HepG2 (cell line): ENCODE measurements around the gene PPIP5K2. TPM values are rescaled to one million over a fixed set of nuclear protein-coding genes. Genes with fewer than 3 reads are reported as not detected.

ENCODE experiments used
- CCDC6 ChIP-seq: sonication (generic); formaldehyde crosslinking; IDR thresholded peaks from 2 replicates; pipeline ENCODE4 v1.8.1; 2022; ENCODE audit warnings: mild to moderate bottlenecking, missing genetic modification reagents, moderate library complexity
- FOXO4 ChIP-seq: sonication (generic); formaldehyde crosslinking; conservative IDR thresholded peaks from 2 replicates; pipeline ENCODE4 v1.8.1; 2023; ENCODE audit warnings: missing genetic modification reagents
- FUBP1 ChIP-seq: sonication (generic); formaldehyde crosslinking; IDR thresholded peaks from 2 replicates; pipeline ENCODE4 v1.5.1; 2020; ENCODE audit warnings: missing genetic modification reagents, mild to moderate bottlenecking, borderline replicate concordance
- HDAC6 ChIP-seq: fragments of 200-600 bp; sonication (generic); IDR thresholded peaks from 2 replicates; pipeline ENCODE4 v1.7.0; 2017; ENCODE audit warnings: mild to moderate bottlenecking, antibody characterized with exemption, low read length, low read depth
- HES4 ChIP-seq: sonication (generic); formaldehyde crosslinking; IDR thresholded peaks from 2 replicates; pipeline ENCODE4 v1.9.0; 2021; ENCODE audit warnings: mild to moderate bottlenecking, missing genetic modification reagents, borderline replicate concordance
- MTA1 ChIP-seq: sonication (generic); formaldehyde crosslinking; IDR thresholded peaks from 2 replicates; pipeline ENCODE4 v1.4.0; 2020; ENCODE audit warnings: missing genetic modification reagents, mild to moderate bottlenecking, borderline replicate concordance
- NCOA2 ChIP-seq: sonication (generic); formaldehyde crosslinking; IDR thresholded peaks from 2 replicates; pipeline ENCODE4 v1.8.0; 2022; ENCODE audit warnings: inconsistent platforms
- NFIB ChIP-seq: sonication (generic); formaldehyde crosslinking; IDR thresholded peaks from 2 replicates; pipeline ENCODE4 v1.9.0; 2021; ENCODE audit warnings: missing genetic modification reagents, mild to moderate bottlenecking, borderline replicate concordance
- NFYB ChIP-seq: sonication (generic); formaldehyde crosslinking; IDR thresholded peaks from 2 replicates; pipeline ENCODE4 v1.4.0; 2020; ENCODE audit warnings: missing genetic modification reagents
- PBX3 ChIP-seq: sonication (generic); formaldehyde crosslinking; IDR thresholded peaks from 2 replicates; pipeline ENCODE4 v1.8.1; 2023; ENCODE audit warnings: missing genetic modification reagents, inconsistent platforms, borderline replicate concordance
- REPIN1 ChIP-seq: sonication (generic); formaldehyde crosslinking; IDR thresholded peaks from 2 replicates; pipeline ENCODE4 v1.8.0; 2022; ENCODE audit warnings: missing genetic modification reagents, low read depth, mild to moderate bottlenecking, borderline replicate concordance
- RXRB ChIP-seq: IDR thresholded peaks from 2 replicates; pipeline ENCODE4 v1.6.1; 2016; ENCODE audit warnings: borderline replicate concordance, missing genetic modification reagents, missing compliant biosample characterization
- SKI ChIP-seq: fragments of 450-650 bp; IDR thresholded peaks from one replicate; pipeline ENCODE4 v1.6.1; 2018; ENCODE audit warnings: mild to moderate bottlenecking; ENCODE audit not compliant: partially characterized antibody
- SMAD1 ChIP-seq: sonication (generic); formaldehyde crosslinking; IDR thresholded peaks from 2 replicates; pipeline ENCODE4 v1.4.0; 2020; ENCODE audit warnings: missing genetic modification reagents, low read depth, mild to moderate bottlenecking, borderline replicate concordance
- SRF ChIP-seq: IDR thresholded peaks from 2 replicates; pipeline ENCODE4 v1.6.1; 2011; ENCODE audit warnings: mild to moderate bottlenecking, low read depth, low read length, moderate library complexity
- ZNF333 ChIP-seq: sonication (generic); formaldehyde crosslinking; IDR thresholded peaks from 2 replicates; pipeline ENCODE4 v1.4.0; 2020; ENCODE audit warnings: mild to moderate bottlenecking, missing genetic modification reagents, borderline replicate concordance
- ZNF574 ChIP-seq: sonication (generic); formaldehyde crosslinking; IDR thresholded peaks from 2 replicates; pipeline ENCODE4 v1.4.0; 2020; ENCODE audit warnings: missing genetic modification reagents
- ZNF605 ChIP-seq: sonication (generic); formaldehyde crosslinking; IDR thresholded peaks from 2 replicates; pipeline ENCODE4 v1.8.0; 2022; ENCODE audit warnings: mild to moderate bottlenecking, missing genetic modification reagents
- ZNF784 ChIP-seq: sonication (generic); formaldehyde crosslinking; IDR thresholded peaks from 2 replicates; pipeline ENCODE4 v1.5.1; 2020; ENCODE audit warnings: missing genetic modification reagents, mild to moderate bottlenecking, borderline replicate concordance
- ZSCAN22 ChIP-seq: sonication (generic); formaldehyde crosslinking; IDR thresholded peaks from 2 replicates; pipeline ENCODE4 v1.4.0; 2020; ENCODE audit warnings: mild to moderate bottlenecking, missing genetic modification reagents
- polyA plus RNA-seq, 8 experiments: library from polyadenylated mRNA; depleted of rRNA in 3 of 8; stranded (reverse) in 7 of 8; unstranded in 1 of 8; fragments of >200 nt; fragmentation: Illumina TruSeq in 4 of 8; extraction: Trizol in 4 of 8; gene quantifications; 2 replicates each; pipeline versions ENCODE4 v1.2.1 to v1.2.3, GENCODE V29; 2011 to 2016; ENCODE audit warnings: low read depth in 4 of 8, missing spikeins in 1 of 8, mixed read lengths in 1 of 8; ENCODE audit not compliant: insufficient read depth in 1 of 8
- total RNA-seq, 5 experiments: library from RNA; depleted of rRNA; stranded (reverse); fragments of >200 nt; fragmentation: Illumina TruSeq; extraction: Trizol; gene quantifications; 2 replicates each; pipeline ENCODE4 v1.2.3, GENCODE V29; 2016; ENCODE audit warnings: low read depth in 1 of 5

The PPIP5K2 gene
- total and polyA plus RNA-seq, 2 of the 13 experiments (the other 11 are each of a cell fraction or from before 2014, with no cell fraction given) = 19.7 to 45.6 TPM

- no peak for TF ChIP-seq MTA1 (CRISPR knock-in tag)
- peak; percentile 48; the same call in 1 of the 2 replicates for TF ChIP-seq HES4
- 0 out of 2 replicates have a peak, but pooled peaks have one; percentile 63 for TF ChIP-seq NCOA2
- TF ChIP-seq FUBP1 (CRISPR knock-in tag) = no peak
- 0 out of 2 replicates have a peak, but pooled peaks have one; percentile 25 for TF ChIP-seq NFYB (CRISPR knock-in tag)
- no peak for TF ChIP-seq CCDC6
- peak; percentile 87 for TF ChIP-seq RXRB (CRISPR knock-in tag)
- no peak for TF ChIP-seq NFIB
- no peak for TF ChIP-seq ZSCAN22
- TF ChIP-seq ZNF784 (CRISPR knock-in tag) = peak; percentile 90; the same call in 1 of the 2 replicates
- TF ChIP-seq SRF = peak; percentile 60
- TF ChIP-seq ZNF605 (CRISPR knock-in tag) = peak; percentile 95
- no peak for TF ChIP-seq HDAC6
- no peak for TF ChIP-seq PBX3 (CRISPR knock-in tag)
- peak; percentile 96 for TF ChIP-seq ZNF574 (CRISPR knock-in tag)
- no peak for TF ChIP-seq ZNF333 (CRISPR knock-in tag)
- TF ChIP-seq SMAD1 (CRISPR knock-in tag) = peak; percentile 56
- peak; percentile 98 for TF ChIP-seq REPIN1 (CRISPR knock-in tag)
- no peak for TF ChIP-seq FOXO4 (CRISPR knock-in tag)
- TF ChIP-seq SKI = peak; percentile 15
These were observed at the start of gene PPIP5K2, which contains the start of gene GIN1 (continued) for GRCh38 chr5:103119765-103120606.
